NCI-H1930 (cell line): Measurements from ENCODE around the gene OXER1.
"Not testable (repeated sequence)": the region's sequence is repeated elsewhere in the genome, so short reads cannot be mapped to it uniquely, and the experiment has no call there.

Experiments
- DNase-seq, 2 experiments: peaks; one replicate each; lab custom pipeline; 2025; lab: John Stamatoyannopoulos, UW

The OXER1 gene

GRCh38 chr2:42752314-42752713 lies 11.6 kb downstream of the OXER1 start:
- no peak for DNase-seq

GRCh38 chr2:42748840-42749239 lies 15.1 kb downstream of the OXER1 start:
- no peak for DNase-seq

GRCh38 chr2:42747422-42747821 lies 16.5 kb downstream of the OXER1 start:
- DNase-seq, result no peak

DNA sequence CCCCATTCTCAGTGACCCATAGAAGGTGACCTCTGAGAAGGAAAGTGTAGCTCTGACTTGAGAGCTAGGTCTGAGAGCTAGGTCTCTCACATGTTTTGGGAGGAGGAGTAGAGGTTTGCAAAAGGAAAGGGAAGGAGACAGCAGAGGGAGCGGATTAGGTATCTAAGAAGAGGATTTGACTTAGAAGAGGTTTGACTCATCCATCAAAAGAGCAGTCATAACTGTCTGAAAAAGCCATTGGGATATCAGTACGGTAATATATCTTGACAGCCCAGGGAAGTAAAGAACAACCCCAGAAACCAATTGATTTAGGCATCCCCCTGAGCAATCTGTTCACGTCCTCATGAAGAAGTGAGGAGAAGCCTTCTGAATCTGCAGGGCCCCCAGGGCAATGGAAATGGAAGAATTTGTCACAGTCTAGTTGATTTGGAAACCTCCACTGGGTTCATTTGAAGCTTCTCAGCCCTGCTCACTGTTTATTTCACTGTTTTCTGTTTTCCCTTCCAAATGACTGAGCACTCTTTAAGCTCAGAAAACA lies 19.3 kb downstream of the OXER1 start:
- DNase-seq, result no peak

DNA sequence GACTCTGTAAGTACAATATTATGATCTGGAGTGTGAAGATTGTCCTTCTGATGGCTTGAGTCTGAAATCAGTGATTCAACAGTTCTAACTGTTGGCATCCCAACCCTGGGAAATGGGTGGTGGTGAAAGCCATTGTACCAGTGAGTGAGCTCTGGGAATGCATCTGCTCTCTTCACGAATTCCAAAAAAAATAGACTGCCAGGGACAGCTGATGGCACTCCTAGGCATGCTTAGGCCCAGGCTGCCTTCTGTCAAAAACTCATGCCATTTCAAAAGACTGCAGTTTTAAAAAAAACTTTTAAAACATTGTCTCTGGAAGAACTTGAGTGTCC lies 20.3 kb downstream of the OXER1 start:
- no peak for DNase-seq

DNA sequence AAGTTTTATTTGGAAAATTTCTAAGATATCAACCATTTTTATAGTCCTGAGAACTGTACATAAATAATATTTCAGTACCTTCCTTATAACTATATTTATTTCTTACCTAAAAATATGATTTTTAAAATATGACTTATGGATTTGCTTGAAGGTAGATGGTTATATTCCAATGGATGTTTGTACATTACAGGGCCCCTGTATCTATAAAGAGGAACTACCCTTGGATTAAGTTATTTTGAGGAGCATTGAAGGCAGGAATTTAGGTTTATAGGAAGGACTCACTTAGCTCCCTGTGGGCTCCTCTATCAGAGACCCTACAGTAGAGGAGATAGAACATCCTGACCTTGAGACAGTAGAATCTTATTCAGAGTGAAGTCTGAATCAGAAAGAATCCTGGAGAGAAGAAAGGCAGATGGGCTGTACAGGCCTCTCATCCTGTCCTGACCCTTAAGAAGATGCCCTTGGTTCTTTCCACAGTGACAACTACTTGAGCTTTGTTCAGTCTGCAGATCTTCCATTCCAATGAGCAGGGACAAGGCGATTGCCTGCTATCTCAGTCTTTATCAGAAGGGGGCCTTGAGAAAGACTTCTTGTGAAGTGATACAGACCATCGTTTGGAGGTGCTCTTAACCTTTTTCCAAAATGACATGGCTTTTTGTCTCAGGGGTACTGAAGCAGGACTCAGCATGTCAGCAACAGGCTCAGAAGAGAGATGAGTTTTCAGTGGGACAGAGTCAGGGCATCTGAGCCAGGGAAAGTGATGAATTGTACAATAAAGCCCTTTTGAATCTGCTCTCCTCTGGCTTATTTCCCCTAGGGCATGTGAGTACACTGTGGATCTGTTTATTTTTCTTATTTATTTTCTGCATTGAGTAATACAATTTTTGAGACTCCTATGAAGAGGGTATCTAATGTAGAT lies 20.9 kb downstream of the OXER1 start:
- DNase-seq, result no peak

DNA sequence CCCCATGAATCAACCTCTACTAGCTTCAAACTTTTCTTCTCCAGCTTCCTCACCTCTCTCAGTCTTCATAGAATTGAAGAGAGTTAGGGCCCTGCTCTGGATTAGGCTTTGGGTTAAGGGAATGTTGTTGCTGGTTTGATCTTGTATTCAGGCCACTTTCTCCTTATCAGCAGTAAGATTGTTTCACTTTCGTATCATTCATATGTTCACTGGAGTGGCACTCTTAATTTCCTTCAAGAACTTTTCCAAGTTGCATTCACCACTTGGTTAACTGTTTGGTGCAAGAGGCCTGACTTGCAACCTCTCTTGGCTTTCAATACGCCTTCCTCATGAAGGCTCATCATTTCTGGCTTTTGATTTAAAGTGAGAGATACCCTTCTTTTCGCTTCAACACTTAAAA lies 22.8 kb downstream of the OXER1 start:
- DNase-seq, result no peak

- DNase-seq, result no peak
Observed at GRCh38 chr2:42736598-42737322, 27.2 kb downstream of the OXER1 start.

GRCh38 chr2:42733852-42734251 lies 30.1 kb downstream of the OXER1 start:
- DNase-seq, result no peak

DNA sequence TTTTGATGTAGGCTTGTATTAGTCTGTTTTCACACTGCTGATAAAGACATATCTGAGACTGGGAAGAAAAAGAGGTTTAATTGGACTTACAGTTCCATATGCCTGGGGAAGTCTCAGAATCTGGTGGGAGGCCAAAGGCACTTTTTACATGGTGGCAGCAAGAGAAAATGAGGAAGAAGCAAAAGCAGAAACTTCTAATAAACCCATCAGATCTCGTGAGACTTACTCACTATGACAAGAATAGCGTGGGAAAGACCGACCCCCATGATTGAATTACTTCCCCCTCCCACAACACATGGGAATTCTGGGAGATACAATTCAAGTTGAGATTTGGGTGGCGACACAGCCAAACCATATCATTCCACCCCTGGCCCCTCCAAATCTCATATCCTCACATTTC lies 32.6 kb downstream of the OXER1 start:
- DNase-seq, result not testable (repeated sequence)

- DNase-seq, result no peak
Observed at GRCh38 chr2:42726680-42727079, 37.3 kb downstream of the OXER1 start.

- no peak for DNase-seq
Observed at GRCh38 chr2:42725657-42726056, 38.3 kb downstream of the OXER1 start.

GRCh38 chr2:42724886-42725285 lies 39.0 kb downstream of the OXER1 start:
- DNase-seq, result no peak

GRCh38 chr2:42723465-42723864 lies 40.5 kb downstream of the OXER1 start:
- no peak for DNase-seq

- DNase-seq, result no peak
Observed at GRCh38 chr2:42722320-42723190, 41.4 kb downstream of the OXER1 start.

- DNase-seq, result no peak
Observed at GRCh38 chr2:42721898-42722297, 42.0 kb downstream of the OXER1 start.

DNA sequence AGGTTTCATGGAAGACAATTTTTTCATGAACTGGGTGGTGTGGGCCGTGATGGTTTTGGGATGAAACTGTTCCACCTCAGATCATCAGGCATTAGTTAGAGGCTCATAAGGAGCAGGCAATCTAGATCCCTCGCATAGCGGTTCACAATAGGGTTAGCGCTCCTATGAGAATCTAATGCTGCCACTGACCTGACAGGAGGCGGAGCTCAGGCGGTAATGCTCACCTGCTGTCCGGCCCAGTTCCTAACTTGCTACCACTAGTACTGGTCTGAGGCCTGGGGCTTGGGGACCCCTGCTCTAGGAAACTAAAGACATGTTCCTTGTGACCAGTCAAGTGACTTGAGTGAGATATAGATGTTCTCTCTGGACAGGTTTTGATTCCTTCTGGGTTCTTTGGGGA lies 49.2 kb downstream of the OXER1 start:
- DNase-seq, result no peak

DNA sequence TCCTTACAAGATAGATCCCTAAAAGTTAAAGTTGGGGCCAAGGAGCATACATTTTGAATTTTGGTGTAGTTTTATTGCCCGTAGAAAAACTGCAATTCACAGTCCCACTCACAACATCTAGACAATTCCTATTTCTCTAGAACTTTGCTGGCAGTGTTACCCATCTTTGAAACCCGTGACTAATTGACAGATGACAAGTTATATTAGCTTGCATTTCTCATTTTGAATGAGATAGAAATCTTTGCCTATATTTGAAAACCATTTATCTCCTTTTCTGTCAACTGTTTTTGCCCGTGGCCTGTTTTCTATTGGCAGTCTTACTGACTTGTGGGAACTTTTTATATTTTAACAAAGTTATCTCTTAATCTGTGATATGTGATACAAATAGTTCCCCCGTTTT lies 50.0 kb downstream of the OXER1 start:
- no peak for DNase-seq

- DNase-seq, result no peak
Observed at GRCh38 chr2:42712934-42713333, 51.0 kb downstream of the OXER1 start.
